HG03108 (cell line): ENCODE results near the gene ARMH1.
A peak's percentile ranks its signal among the peaks of the same experiment; 100 is the strongest.

ENCODE experiments used
- ATAC-seq: cut with Tn5 transposase; IDR thresholded peaks from one replicate; pipeline ENCODE4 v1.9.1; 2021; ENCODE audit warnings: moderate library complexity; ENCODE audit not compliant: unreplicated experiment

The ARMH1 gene

DNA sequence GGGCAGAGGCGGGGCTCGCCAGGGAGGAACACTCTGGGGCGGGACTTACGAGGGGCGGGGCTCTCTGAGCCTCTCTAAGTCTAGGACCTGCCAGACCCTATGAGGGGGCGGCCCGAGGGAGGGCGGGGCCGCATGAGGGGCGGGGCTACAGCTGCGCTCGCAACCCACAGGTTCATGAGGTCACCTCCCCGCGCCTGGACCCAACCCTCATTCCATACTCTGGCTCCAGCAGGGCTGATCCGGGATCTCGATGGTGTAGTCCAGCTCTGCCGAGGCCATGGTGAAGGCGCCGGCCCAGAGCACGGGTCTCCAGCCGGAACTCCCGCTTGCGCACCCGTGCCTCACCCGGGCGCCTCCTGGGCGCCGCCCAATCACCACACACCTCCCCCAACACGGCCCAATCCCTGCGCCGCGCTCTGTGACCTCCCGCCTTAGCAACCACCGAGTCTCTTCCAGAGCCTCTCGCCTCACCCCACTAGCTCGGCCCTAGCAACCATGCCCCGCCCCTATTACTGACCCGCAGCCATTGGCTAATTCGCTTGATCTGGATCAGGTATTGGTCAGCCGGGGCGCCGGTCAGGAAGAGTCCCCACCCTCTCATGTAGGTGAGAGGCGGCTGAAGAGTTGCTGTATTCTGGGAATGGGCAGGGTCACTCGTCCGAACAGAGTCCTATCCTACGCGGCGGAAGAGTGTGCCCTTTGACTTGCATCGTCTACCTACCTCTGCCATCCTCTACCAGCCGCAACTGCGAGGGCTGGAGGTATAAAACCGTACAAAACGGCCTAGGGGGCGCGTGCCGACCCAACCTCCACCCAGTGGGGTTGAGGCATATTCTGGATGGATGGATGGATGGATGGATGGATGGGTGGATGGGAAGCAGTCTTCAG, at the start of gene ARMH1, which contains the start of gene TMEM53:
Gene ARMH1, plus strand, starts transcription at position 602 of the 888 bp plus-strand sequence. CDS start 14,984 bp downstream, outside the sequence.
Gene TMEM53, minus strand, starts transcription at position 369 of the 888 bp plus-strand sequence. Its CDS starts 90 bp downstream, at position 279.
- ATAC-seq, result peak; percentile 88

DNA sequence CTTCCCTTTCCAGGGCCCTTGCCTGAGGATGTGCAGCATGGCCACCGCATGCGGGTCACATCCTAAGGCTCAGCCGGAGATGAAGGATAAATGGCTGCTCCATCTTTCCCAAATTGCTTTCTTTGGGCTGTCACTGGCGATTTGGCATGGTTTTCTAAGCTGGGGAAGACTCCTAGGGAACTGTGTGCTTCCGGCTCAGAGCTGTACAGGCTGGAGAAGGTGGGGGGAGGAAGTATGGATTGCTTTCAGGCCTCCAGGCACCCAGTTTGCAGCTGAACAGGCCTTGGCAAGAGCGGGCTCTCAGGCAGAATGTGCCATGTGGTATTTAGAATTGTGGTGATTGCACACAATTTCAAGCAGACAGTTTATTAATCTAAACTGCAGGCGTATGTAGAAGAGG, 49.2 kb upstream of the ARMH1 start:
- no peak for ATAC-seq

DNA sequence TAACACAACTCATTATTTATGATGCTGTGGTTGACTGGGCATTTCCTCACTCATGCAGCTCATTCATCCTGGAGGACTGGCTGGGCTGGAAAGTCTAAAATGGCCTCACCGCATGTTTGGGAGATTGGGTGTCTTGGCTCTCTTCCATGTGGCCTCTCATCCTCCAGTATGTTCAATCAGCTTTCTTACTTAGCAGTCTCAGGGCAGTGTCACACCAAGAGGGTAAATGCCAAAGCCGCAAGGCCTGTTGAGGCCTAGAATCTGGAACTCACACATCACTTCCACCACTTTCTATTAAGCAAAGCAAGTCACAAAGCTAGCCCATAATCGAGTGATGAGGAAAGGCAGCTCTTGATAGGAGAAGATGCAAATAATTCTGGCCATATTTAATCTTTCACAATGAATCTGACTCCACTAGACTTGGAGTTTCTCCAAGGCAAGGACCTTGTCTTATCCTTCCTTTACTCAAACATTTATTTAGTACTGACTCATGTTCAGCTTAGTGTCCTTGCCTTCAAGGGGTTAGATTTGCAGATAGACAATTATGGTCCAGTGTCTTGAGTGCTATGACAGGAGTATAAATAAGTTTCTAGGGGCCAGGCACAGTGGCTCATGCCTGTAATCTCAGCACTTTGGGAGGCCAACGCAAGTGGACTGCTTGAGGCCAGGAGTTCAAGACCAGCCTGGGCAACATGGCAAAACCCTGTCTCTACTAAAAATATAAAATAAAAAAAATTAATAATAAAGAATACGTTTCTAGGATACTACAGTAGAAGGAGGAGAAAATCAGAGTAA, 45.4 kb upstream of the ARMH1 start:
- no peak for ATAC-seq

DNA sequence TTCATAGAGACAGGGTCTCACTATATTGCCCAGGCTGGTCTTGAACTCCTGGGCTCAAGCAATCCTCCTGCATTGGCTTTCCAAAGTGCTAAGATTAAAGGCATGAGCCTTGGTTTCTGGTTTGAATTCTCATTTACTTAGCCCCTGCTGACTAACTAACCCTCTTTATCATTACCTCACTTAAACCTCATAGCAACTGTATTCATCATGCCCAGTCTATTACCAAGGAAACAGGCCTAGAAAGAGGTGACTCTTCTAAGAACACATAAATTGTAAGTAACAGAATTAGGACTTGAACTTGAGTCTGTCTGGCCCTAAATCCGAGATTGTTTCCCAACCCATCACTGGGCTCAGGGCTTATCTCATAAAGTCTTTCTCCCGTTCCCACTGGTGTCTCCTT, 44.4 kb upstream of the ARMH1 start:
- no peak for ATAC-seq

DNA sequence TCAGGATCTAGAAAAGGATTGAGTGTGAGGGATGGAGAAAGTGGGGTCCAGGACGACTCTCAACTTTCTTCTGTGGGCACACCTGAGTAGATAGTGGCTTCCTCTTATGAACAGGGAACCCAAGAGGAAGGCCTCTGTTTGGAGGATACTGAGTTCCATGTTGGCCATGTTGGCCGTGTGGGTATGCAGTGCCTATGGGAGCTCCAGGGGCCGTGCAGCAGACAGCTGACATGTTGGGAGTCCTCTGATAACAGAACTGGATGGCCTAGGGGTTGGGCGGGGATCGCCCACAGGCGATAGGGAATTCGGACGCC, 43.2 kb upstream of the ARMH1 start:
- ATAC-seq, result no peak

DNA sequence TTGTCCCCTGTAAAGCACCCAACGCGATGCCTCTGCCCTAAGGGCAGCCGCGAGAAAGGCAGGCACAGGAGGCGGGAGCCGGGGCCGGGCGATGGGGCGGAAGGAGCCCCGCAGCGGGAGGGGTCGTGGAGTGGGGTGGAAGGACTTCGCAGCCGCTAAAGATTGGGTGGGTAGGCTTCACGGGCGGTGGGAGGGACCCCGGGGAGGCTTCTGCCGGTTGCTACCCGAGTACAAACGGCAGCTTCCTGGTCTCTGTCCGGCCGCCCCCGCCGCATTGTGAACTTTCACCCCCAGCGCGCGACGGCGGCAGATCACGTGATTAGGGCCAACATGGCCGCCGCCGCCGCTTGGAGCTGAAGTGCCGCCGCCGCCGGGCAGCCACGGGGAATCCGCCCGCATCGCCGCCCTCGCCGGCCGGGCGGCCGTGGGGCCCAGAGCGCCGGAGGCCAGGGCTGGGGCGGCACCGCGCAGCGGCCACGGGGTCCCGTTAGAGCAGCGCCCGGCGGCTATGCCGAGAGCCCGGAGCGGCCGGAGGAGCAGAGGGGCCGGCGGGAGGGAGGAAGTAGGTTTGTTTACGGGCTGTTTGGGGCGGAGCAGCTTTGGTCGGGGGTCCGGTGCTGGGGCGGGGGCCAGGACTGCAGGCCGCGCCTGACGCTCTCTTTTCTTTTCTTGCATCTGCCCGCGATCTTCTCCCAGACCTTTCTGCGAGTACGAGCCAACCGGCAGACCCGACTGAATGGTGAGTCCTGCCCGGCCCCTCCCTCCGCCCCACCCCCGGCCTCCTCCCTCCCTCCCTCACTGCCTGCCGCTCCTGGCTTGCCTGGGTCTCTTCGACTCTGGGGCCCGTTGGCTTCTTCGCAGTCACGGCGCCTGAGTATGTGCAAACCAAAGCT, 42.6 kb upstream of the ARMH1 start:
- ATAC-seq, result peak; percentile 66

DNA sequence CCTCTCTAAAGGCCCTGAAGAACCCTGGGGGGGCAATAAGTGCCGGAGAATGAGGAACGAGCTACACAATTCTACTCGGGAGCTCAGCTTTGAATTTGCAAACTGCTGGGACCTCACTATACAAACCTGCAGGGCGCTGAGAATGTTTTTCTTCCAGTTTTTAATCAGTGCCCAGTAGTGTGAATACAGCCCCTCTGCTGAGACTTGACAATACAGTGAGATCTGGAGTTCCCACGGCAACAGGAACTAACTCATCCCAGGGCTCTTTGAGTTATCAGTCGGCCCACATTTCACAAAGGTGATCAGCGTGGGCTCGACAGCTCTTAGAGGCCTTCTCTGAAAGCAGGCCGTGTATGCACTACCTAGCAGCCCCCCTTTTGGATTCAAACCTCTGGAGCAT, 41.9 kb upstream of the ARMH1 start:
- no peak for ATAC-seq

DNA sequence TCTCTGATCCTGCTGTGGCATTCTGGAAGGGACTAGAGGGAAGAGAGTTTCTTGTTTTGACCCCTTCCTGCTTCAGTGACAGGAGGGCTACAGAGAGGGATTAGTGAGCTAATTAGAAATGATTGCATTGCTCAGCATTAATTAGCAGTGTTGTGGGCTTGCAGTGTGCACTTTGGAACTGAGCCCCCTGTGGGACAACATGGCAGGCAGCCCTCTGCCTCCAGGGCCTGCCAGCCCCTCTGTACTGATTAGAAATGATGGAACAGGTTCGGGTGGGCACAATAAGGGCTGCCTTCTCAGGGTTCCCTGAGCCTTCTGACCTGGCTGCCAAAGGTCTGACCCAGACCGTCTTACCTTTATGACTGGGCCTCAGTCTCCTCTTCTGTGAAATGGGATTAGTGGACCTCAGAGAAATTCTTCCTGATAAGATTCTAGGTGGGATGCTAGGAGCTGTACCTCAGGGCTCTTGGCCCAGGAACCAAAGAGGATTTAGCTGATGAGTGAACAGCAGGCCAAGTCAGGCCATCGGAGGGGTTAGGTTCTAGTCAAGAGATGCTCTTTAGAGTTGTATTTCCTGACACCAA, 39.8 kb upstream of the ARMH1 start:
- no peak for ATAC-seq

DNA sequence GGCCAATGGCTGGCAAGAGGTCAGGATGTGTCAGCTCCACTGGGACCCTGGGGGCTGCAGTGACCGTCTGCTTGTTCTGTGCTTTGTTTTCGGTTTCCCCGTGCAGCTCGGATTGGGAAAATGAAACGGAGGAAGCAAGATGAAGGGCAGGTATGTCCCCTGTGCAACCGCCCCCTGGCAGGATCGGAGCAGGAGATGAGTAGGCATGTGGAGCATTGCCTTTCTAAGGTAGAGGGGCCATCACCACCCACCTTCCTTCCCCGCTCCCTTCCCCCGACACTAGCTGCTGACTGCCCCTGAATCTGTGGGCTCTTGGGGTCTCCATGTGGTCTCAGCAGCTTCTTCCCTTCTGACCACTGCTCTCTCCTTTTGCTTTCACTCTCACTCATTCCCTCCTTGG, 39.1 kb upstream of the ARMH1 start:
- no peak for ATAC-seq

DNA sequence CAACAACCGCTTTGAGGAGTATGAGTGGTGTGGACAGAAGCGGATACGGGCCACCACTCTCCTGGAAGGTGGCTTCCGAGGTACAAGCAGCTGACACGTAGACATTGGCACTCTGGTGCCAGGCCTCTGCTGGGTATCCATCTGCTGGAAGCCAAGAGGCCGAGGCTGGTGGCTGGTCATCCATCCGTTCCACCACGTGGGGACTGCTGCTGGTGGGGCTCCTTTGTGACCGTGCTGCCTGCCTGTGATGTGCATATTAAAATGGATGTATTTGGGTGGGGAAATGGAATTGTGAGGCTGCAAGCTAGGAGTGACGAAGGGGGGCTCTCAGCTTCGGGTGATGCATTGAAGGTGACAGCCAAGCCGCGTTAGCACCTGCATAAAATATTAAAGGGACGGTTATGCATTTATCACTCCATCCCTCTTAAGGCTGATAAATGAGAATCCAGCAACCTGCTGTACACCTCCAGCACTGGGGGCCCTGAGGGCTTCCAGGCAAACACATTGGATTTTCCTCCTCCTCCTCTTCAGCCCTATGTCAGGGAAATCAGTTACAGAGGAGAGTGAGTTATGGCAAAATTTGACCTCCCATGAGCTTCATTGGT, 38.3 kb upstream of the ARMH1 start:
- no peak for ATAC-seq

DNA sequence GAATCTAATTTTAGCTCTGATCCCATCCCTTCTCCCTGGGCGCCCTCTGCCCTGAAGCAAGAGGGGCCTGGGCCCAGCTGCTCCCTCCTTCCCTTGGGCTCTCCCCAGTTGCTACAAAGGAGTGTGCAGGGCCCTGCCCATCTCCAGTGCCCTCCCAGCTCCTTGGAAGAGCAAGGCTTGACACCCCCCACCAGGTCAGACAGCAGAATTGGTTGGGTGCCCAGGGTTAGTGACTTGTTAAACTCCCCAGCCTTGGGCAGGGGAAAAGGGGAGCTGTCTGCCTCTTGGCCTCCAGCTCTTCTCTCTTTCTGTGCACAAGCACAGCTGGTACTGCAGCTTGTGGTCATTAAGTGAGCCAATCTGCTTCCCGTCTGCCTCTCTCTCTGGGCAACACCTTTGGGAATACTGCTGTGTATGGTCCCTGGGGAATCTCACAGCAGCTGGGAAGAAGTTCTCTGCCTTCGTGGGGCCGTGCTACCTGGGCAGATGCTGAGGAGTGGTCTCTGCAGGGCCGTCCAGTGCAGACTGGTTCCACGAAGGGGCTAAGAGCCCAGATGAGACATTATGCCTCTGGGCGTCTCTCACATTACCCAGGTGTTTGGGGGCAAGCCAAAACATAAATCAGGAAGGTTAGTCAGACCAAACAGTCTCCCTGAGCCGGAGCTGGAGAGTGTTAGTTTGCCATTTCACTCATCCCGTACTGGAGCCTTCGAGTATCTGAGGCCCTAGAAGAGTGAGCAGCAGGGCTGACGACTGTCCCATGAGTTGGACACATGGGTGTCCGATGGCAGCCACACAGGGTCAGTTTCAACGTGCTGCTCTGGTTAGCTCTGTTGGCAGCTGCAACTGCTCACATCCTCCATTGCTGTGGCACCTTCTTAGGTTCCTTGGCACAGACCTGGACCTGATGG, 37.6 kb upstream of the ARMH1 start:
- no peak for ATAC-seq

DNA sequence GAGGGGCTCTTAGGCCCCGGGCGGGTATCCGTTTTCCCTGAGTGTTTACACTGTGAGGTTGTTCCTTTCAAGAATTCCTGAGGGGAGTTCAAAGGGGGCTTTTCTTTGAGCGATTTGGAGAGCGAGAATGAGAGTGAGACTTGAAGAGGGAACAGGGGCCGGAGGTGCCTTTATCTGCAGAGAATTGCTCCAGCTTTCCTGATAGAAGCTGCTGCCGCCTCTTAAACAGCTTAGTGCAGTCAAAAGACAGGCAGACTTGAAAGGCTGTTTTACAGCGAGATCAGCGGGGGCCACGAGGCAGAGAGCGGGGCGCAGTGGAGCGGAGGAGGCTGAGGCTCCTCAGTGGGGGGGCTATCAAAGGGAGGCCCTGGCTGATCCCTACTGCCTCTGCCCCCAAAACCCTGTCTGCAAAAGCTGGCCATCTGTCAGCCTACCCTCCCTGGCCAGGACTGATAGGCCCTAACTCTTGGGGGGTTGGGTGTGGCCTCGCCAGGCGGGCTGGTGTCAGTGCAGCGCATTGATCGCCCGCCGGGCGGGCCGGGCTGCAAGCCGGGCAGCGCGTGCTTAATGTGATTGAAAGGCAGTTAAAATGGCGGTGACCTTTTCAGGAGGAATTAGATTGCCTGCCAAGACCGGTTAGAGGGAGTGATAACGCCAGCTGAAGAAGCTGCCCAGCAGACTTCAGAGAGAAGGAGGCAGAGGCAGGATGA, 36.7 kb upstream of the ARMH1 start:
- ATAC-seq, result no peak

DNA sequence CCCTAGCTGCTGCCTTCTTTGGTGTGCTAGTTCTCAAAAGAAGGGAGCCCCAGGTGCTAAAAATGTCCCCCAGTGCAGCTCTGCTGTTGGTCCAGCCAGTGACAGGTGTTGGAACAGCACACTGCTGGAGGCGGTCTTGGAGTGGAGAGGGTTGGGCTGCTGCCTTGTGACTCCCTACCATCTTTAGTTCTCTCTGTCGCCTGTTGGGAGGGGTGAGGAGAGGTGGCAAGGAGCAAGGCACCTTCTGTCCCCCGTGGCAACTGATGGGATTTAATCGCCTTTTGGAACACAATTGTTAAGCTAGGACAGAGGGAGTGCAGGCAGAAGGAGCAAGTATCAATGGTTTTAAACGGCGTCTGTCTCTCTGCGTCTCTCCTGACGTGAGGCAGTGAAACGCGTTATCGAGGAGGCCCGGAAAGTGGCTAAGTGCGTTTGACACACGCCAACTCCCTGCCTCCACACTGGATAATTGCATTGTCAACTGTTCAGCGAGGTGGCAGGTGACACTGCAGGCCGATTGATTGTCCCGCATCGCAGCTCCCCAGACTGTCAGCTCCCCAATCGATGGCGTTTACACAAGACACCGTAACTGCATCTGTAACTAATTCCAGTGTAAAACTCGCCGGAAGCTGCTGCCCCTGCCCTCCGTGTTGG, 34.2 kb upstream of the ARMH1 start:
- no peak for ATAC-seq

DNA sequence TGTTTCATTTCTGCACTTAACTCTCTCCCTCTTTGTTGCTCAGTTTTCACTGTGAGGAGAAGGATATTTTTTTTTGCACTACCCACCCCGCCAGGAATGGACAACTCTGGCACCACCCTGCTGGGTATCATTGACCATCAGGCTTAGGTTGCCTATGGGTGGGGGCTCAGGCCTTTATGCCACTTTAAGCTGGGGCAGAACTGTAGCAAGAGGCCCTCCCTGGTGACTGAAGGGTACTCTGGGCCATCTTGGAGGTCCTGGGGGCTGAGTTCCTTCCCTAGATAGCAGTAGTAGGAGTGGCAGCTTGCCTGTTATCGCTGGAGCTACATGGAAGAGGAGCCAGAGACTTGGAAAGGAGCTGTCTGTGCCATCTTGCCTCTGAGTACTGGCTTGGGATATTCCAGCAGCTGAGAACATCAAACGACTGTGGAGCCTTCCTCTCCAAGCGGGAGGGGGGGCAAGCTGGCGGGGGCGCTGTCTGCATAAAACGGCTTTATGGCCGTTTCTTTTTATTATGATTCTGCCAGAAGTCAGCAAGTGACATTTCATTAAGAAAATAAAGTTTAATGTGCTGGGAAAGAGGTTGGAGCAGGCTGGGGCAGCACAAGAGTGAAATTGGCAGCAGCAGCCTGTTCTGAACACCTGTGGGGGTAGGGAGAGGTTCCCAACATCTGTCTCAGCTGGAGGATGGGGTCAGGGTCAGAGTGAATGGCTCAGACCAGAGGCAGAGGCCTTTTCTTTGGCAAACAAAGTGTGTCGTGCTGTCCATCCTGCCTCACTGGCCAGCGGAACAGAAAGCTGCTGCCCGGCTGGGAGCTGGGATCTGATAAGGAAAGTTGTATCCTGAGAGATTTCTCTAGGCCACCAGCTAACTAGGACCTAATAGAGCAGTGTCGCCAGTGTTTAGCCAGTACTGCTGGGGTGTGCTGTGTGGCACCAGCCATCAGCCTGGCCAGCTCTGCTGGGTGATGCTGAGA, 33.1 kb upstream of the ARMH1 start:
- ATAC-seq, result no peak

DNA sequence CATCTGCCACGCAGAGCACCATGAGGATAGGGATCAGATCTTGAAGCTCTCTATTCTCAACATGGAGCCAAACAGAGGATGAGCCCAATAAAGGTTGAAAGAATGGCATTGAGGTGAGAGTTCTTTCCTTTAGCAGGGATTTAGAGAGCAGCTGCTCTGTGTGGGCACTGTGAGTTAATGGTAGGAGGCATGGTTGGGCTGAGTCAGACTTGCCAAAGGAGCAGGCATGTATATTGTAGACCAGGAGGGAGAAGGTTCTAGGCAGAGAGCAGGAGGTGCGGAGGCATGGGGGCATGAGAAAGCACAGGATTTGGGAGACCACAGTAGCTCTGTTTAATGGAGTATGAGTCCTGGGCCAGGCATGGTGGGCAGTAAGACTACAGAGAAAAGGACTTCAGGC, 32.3 kb upstream of the ARMH1 start:
- no peak for ATAC-seq

DNA sequence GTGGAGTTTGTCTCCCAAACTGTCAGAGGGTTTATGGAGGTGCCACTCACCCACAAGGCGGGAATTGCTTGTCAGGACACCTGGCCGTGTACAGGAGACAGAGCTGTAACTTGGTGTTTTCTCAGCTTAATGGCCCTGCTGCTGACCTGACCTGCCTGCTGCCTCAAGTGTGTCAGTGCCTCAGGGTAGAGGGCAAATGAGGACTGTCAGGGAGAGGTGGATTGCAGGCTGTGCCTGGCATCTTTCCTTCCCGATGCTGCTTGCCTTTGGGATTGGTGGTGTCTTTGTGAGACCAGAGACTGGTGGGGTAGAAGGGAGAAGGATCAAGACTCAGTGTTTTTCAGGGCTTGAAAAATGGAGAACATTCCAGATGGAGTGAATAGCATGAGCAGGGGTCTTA, 31.6 kb upstream of the ARMH1 start:
- no peak for ATAC-seq

DNA sequence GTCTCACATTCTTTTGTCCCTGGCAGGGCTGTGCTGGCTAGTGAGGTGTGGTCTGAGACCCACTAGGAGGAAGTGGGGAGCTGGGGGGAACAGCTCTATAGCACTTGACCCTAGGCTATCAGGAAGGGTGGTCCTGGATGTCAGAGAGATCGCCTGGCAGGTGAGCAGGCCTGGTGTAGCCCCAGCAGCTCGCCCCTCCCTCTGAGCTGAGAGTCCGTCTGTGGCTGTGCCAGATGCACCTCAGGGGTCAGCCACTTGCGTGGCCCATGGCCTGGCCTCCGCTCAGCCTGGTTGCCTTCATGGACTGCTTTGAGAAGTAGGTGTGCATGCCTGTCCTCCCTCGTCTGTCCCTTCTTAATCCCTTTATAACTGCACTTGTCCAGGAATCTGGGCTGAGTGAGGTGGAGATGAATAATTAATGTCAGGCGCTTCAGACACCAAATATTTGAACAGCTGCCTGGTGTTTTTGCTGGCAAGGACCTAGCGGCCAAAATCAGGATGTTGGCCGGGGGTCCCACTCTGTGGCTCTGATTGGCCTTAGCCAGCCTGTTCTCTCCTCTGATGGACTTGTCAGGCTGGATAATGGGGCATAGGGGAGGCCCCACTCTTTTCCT, 30.7 kb upstream of the ARMH1 start:
- ATAC-seq, result no peak
